ENCODE measurements around the gene SCFD1.
"Not testable (repeated sequence)": the region's sequence is repeated elsewhere in the genome, so short reads cannot be mapped to it uniquely, and the experiment has no call there.

SCFD1 gene

GRCh38 chr14:30621940-30622830 lies at the start of gene SCFD1:
Gene SCFD1, plus strand, starts transcription at chr14:30622319. Its CDS starts 20 bp downstream, at chr14:30622339.
- peak within 1 kb of the TSS; percentile 79 for H3K4me3 ChIP-seq (ENCODE audit: low read depth, low read length)
- TF ChIP-seq CTCF (IDR thresholded peaks at IDR 0.05; ENCODE audit: insufficient read depth, low read depth, low read length, missing control alignments): no peak

GRCh38 chr14:30572771-30573170 lies 49.3 kb upstream of the SCFD1 start:
- TF ChIP-seq CTCF (IDR thresholded peaks at IDR 0.05; ENCODE audit: insufficient read depth, low read depth, low read length, missing control alignments): no peak
- DNase-seq (ENCODE audit: low read depth): no peak
- no peak overlapping the region for H3K4me3 ChIP-seq (ENCODE audit: low read depth, low read length)

More at GRCh38 chr14:30621940-30622830, at the start of gene SCFD1:
- DNase-seq (ENCODE audit: low read depth): peak; percentile 97

DNA sequence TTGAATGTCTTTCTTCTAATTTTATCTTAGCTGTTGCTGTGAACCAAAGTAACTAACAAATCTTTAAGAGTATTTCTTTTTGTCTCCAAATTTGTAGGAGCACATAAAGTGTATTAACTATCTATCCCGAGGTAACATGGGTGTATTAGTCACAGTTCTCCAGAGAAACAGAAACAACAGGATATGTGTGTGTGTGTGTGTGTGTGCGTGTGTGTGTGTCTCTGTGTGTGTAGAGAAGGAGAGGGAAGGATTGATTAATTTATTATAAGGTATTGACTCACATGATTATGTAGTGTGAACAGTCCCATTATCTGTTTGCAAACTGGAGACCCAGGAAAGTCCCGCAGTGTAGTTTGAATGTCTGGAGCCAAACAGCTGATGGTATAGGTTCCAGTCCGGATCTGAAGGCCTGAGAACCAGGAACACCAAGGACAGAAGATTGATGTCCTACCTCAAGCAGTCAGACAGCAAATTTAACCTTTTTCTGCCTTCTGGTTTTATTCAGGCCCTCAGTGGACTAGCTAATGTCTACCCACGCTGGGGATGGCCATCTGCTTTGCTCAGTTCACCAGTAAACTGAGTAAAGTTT lies 48.8 kb upstream of the SCFD1 start:
- H3K4me3 ChIP-seq (ENCODE audit: low read depth, low read length): no peak overlapping the region
- no peak for DNase-seq (ENCODE audit: low read depth)
- no peak for TF ChIP-seq CTCF (IDR thresholded peaks at IDR 0.05; ENCODE audit: insufficient read depth, low read depth, low read length, missing control alignments)

DNA sequence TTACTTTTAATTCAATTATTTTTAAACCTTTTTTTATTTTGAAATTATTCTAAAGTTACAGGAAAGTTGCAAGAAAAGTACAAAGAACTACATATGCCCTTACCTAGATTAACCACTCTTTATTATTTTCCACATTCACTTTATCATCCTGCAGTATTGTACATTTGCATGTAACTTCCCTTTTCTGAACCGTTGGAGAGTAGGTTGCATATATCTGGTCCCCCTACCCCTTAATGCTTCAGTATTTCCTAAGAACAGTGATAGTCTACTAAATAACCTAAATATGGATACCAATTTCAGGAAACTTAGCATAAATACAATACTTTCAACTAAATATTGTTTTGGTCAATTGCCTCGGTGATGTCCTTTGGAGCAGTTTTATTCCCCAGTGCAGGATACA lies 48.2 kb upstream of the SCFD1 start:
- TF ChIP-seq CTCF (IDR thresholded peaks at IDR 0.05; ENCODE audit: insufficient read depth, low read depth, low read length, missing control alignments): no peak
- no peak for DNase-seq (ENCODE audit: low read depth)

DNA sequence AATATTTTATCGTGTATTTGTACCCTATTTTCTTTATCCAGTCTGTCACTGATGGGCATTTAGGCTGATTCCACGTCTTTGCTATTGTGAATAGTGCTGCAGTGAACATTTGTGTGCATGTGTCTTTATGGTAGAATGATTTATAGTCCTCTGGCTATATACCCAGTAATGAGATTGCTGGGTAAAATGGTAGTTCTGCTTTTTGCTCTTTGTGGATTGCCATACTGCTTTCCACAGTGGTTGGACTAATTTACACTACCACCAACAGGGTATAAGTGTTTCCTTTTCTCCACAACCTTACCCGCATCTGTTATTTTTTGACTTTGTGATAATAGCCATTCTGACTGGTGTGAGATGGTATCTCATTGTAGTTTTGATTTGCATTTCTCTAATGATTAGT lies 47.3 kb upstream of the SCFD1 start:
- not testable (repeated sequence) for DNase-seq (ENCODE audit: low read depth); H3K4me3 ChIP-seq (ENCODE audit: low read depth, low read length)

More for the DNA sequence above, 48.2 kb upstream of the SCFD1 start:
- no peak overlapping the region for H3K4me3 ChIP-seq (ENCODE audit: low read depth, low read length)

DNA sequence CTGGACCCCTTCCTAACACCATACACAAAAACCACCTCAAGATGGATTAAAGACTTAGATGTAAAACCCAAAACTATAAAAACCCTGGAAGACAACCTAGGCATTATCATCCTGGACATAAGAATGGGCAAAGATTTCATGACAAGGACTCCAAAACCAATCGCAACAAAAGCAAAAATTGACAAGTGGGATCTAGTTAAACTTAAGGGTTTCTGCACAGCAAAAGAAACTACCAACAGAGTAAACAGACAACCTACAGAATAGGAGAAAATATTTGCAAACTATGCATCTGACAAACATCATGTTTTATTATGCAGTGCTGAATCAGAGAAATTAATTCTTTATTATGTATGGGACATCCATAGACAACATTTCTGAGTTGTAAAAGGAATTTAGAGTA lies 45.8 kb upstream of the SCFD1 start:
- not testable (repeated sequence) for H3K4me3 ChIP-seq (ENCODE audit: low read depth, low read length); DNase-seq (ENCODE audit: low read depth)

DNA sequence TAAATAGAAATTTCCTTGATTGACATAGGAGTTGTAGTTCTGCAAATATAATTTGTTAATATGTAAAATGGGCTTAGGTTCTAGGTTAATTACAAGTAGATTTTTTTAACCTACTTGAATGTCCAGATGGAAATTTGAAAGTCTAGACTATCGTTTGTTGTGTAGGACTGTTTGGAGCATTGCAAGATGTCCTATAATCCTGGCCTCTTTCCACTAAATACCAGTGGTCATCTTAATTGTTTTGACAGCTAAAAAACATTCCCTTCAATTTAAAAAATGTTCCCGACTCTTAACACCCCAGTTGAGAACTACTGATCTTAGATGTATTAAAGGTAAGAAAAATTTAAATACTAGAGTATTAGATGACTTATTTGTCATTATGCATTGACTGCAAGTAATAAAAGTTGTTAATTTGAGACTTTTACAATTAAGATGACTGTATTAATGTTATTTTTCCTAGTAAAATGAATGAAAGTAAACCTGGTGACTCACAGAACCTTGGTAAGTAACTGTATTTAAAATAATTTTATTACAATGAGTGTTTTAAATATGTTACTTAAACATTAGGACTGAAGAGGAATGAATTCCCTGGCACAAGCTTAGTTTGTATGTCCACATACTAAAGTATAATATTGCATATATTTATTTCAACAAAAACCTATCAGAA lies 41.4 kb upstream of the SCFD1 start:
- H3K4me3 ChIP-seq (ENCODE audit: low read depth, low read length): no peak overlapping the region
- TF ChIP-seq CTCF (IDR thresholded peaks at IDR 0.05; ENCODE audit: insufficient read depth, low read depth, low read length, missing control alignments): no peak
- no peak for DNase-seq (ENCODE audit: low read depth)

All from GM12865 (cell line).